ENCODE results near the gene BATF3. TPM values are rescaled to one million over a fixed set of nuclear protein-coding genes. Genes with fewer than 3 reads are reported as not detected.

BATF3 gene
- total and polyA plus RNA-seq, 8 donors, result 1.1 to 6.9 (median 4.1) TPM; not detected in 3

DNA sequence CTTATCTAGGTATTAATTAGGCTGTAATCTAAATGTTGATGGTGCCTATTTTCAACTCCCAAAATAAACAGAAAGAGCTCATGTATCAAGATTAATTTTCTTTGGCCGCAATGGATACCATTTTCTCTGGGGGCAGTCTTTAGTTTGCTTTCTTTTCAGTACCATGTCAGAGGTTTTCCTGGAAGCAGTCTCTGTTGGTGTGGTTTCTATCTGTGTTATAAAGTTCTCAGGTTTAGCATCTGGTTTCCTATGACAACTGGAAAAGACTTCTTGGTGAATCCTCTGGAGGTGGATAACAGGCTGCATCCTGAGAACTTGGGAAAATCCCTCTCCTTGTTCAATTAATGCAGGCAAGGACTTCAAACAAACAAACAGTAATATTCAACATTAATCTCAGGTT, 38.7 kb upstream of the BATF3 start:
- no peak for DNase-seq
- WGBS, 5 donors, result 28 to 52% (median 35%) methylated on average over 1 of the region's 1 CpG

DNA sequence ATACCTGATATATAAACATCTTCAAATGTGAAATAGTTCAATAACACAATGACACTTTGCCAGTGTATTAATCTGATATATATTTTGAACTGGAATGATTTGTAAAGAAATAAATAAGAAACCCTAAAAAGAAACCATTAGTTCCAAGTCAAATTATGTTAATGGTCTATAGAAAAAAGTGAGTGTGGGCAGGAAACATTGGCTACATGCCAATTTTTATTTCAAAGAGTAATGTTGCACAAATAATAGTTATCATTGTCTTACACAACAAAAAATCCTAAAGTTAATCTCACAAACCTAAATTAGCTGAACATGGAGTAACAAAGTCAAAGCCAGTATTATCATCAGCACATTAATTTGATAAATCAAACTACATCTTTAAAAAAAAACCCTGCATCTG, 37.9 kb upstream of the BATF3 start:
- TF ChIP-seq, protein P1, sequence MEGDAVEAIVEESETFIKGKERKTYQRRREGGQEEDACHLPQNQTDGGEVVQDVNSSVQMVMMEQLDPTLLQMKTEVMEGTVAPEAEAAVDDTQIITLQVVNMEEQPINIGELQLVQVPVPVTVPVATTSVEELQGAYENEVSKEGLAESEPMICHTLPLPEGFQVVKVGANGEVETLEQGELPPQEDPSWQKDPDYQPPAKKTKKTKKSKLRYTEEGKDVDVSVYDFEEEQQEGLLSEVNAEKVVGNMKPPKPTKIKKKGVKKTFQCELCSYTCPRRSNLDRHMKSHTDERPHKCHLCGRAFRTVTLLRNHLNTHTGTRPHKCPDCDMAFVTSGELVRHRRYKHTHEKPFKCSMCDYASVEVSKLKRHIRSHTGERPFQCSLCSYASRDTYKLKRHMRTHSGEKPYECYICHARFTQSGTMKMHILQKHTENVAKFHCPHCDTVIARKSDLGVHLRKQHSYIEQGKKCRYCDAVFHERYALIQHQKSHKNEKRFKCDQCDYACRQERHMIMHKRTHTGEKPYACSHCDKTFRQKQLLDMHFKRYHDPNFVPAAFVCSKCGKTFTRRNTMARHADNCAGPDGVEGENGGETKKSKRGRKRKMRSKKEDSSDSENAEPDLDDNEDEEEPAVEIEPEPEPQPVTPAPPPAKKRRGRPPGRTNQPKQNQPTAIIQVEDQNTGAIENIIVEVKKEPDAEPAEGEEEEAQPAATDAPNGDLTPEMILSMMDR (IDR thresholded peaks at IDR 0.05), result no peak
- no peak for TF ChIP-seq POLR2AphosphoS5 (IDR thresholded peaks at IDR 0.05)
- no peak for TF ChIP-seq EP300 (IDR thresholded peaks at IDR 0.05)
- TF ChIP-seq POLR2A (IDR thresholded peaks at IDR 0.05), result no peak
- peaks cover 0 to 5% (median 0%) of the 10 kb centered on the region in 4 donors for H3K4me1 ChIP-seq
- H3K9me3 ChIP-seq, result no peaks in the 10 kb centered on the region
- H3K27ac ChIP-seq, result no peak overlapping the region
- no peaks in the 10 kb centered on the region for H3K27me3 ChIP-seq
- peaks cover 0 to 12% (median 4%) of the 10 kb centered on the region in 4 donors for H3K36me3 ChIP-seq
- DNase-seq, result no peak
- intact Hi-C loops (cut with DNase I; ENCODE audit: low total_unique reads), result no loop called here
- H3K4me3 ChIP-seq, result no peak overlapping the region

More for the DNA sequence above, 38.7 kb upstream of the BATF3 start:
- Histone ChIP-seq H3K36me3 (peaks cover 0 to 12% (median 3%) of the 10 kb centered on the region in 4 donors), H3K27ac (no peak overlapping the region), H3K4me1 (peaks cover 0 to 5% (median 0%) of the 10 kb centered on the region in 4 donors), H3K4me3 (no peak overlapping the region), H3K27me3 (no peaks in the 10 kb centered on the region), H3K9me3 (no peaks in the 10 kb centered on the region)
- TF ChIP-seq POLR2A (IDR thresholded peaks at IDR 0.05) (no peak), EP300 (IDR thresholded peaks at IDR 0.05) (no peak), POLR2AphosphoS5 (IDR thresholded peaks at IDR 0.05) (no peak)
- TF ChIP-seq, protein P1 (IDR thresholded peaks at IDR 0.05), result no peak
- intact Hi-C loops (cut with DNase I; ENCODE audit: low total_unique reads), result no loop called here

DNA sequence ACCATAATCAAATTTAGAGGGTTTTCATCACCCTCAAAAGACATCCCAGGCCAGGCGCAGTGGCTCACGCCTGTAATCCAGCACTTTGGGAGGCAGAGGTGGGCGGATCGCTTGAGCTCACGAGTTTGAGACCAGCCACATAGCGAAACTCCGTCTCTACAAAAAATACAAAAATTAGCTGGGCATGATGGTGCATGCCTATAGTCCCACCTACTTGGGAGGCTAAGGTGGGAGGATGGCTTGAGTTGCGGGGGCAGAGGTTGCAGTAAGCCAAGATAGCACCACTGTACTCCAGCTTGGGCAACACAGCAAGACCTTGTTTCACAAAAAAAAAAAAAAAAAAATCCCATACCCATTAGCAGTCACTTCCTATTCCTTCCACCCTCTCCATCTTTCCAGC, 33.5 kb upstream of the BATF3 start:
- intact Hi-C loops (cut with DNase I; ENCODE audit: low total_unique reads), result no loop called here
- Histone ChIP-seq H3K27ac (no peak overlapping the region), H3K9me3 (no peaks in the 10 kb centered on the region), H3K27me3 (no peaks in the 10 kb centered on the region), H3K4me1 (peaks cover 0 to 7% (median 2%) of the 10 kb centered on the region in 4 donors), H3K4me3 (no peak overlapping the region), H3K36me3 (peaks cover 0 to 6% (median 4%) of the 10 kb centered on the region in 4 donors)
- 96 to 98% (median 98%) methylated on average over 8 of the region's 8 CpGs for WGBS, 5 donors
- no peak for DNase-seq
- TF ChIP-seq EP300 (IDR thresholded peaks at IDR 0.05) (no peak), POLR2A (IDR thresholded peaks at IDR 0.05) (no peak), POLR2AphosphoS5 (IDR thresholded peaks at IDR 0.05) (no peak)
- TF ChIP-seq, protein P1 (IDR thresholded peaks at IDR 0.05), result no peak

DNA sequence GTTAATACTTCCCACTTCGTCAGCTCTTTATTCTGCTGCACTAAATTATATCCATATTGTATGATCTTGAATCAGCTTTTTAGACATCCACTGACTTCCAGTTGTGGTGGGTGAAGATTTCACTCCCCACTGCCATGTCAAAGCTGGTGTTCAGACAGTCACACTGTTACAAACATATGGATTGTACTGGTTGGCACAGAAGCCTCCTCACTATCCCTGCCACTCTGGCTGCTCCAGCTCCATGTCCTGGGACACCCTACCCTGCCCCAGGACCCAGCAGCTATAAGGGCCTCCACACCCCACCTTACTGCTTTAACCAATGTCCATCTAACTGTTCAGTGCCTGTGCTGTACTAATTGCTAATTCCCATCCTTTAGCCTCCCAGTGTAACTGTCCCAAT, 32.0 kb upstream of the BATF3 start:
- H3K27me3 ChIP-seq, result no peaks in the 10 kb centered on the region
- DNase-seq, result no peak
- peaks cover 0 to 7% (median 0%) of the 10 kb centered on the region in 4 donors for H3K4me1 ChIP-seq
- intact Hi-C loops (cut with DNase I; ENCODE audit: low total_unique reads), result no loop called here
- TF ChIP-seq, protein P1 (IDR thresholded peaks at IDR 0.05), result no peak
- no peaks in the 10 kb centered on the region for H3K9me3 ChIP-seq
- no peak overlapping the region for H3K27ac ChIP-seq
- no peak overlapping the region for H3K4me3 ChIP-seq
- H3K36me3 ChIP-seq, result peaks cover 0 to 8% (median 4%) of the 10 kb centered on the region in 4 donors
- 86 to 100% (median 96%) methylated on average over 1 of the region's 1 CpG for WGBS, 5 donors
